ENCODE data around the gene DAPK2.

DNA sequence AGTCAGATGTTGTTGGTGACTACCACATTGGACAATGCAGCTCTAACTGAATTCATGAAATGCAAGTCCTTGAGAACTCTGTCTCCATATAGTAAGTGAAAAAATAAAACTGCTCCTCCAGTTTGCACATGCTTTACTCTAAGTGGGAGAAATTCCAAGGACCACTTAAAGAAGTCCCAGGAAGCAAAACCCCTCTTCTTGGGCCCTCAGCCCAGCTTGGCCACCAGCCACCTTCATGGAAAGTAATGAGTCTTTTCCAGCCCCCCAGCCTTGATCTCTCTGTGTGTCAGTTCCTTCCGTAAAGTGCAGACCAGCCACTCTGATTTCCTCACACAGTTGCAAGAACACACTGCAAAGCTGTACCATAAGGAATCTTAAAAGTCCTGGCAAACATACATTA is 34.5 kb downstream of the DAPK2 start:
- TF ChIP-seq GATA2 (IDR thresholded peaks at IDR 0.05; ENCODE audit: low read depth, low read length) = no peak
- no peak for TF ChIP-seq GATA3 (IDR thresholded peaks at IDR 0.05; ENCODE audit: low read depth, low read length)

Measured in SH-SY5Y (cell line).